Natural killer cell (primary cell): ENCODE results near the gene LRIT2. TPM values are rescaled to one million over a fixed set of nuclear protein-coding genes. Genes with fewer than 3 reads are reported as not detected.
"Not testable (repeated sequence)": the region's sequence is repeated elsewhere in the genome, so short reads cannot be mapped to it uniquely, and the experiment has no call there.

Source experiments
- ATAC-seq, 3 donors: fragments of 150-1000 bp in 2 of 3; fragments of 200-7000 bp in 1 of 3; cut with Tn5 transposase; 1 replicate in 1 of 3; 2 replicates in 2 of 3; pipeline ENCODE4 v1.10.0; 2021; ENCODE audit warnings: mild to moderate bottlenecking in 2 of 3, moderate library complexity in 2 of 3
- DNase-seq, 2 donors: peaks; one replicate each; pipeline versions ENCODE4 v3.0.0 to v3.0.0-alpha.2; 2013 to 2021; ENCODE audit warnings: mixed read lengths in 1 of 2
- H3K27ac ChIP-seq: one replicate; pipeline ENCODE4 v1.5.1; 2013; ENCODE audit warnings: mild to moderate bottlenecking, low read length
- H3K27me3 ChIP-seq: one replicate; pipeline ENCODE4 v1.6.1; 2013; ENCODE audit warnings: low read length; ENCODE audit not compliant: control insufficient read depth, insufficient read depth
- H3K36me3 ChIP-seq: one replicate; pipeline ENCODE4 v1.6.1; 2013; ENCODE audit warnings: low read length; ENCODE audit not compliant: control insufficient read depth, insufficient read depth
- H3K4me1 ChIP-seq: one replicate; pipeline ENCODE4 v1.6.1; 2013; ENCODE audit warnings: low read length; ENCODE audit not compliant: control insufficient read depth, insufficient read depth
- H3K4me3 ChIP-seq: one replicate; pipeline ENCODE4 v1.5.1; 2013; ENCODE audit warnings: low read length
- H3K9me3 ChIP-seq: one replicate; pipeline ENCODE4 v1.6.1; 2013; ENCODE audit warnings: low read length; ENCODE audit not compliant: control insufficient read depth, insufficient read depth
- H3K27ac Mint-ChIP-seq, 2 donors: one replicate each; pipeline ENCODE4 v1.8.0; 2022; ENCODE audit warnings: mild to moderate bottlenecking in 2 of 2, mixed read lengths in 2 of 2, moderate library complexity in 1 of 2
- H3K27me3 Mint-ChIP-seq, 2 donors: one replicate each; pipeline ENCODE4 v1.8.0; 2022; ENCODE audit warnings: low read depth in 2 of 2, mixed read lengths in 2 of 2
- H3K36me3 Mint-ChIP-seq: one replicate; pipeline ENCODE4 v1.8.0; 2022; ENCODE audit warnings: mixed read lengths
- H3K4me1 Mint-ChIP-seq, 2 donors: one replicate each; pipeline ENCODE4 v1.8.0; 2022; ENCODE audit warnings: mixed read lengths in 2 of 2
- H3K4me3 Mint-ChIP-seq: one replicate; pipeline ENCODE4 v1.8.0; 2022; ENCODE audit warnings: mild to moderate bottlenecking, moderate library complexity, mixed read lengths
- H3K9me3 Mint-ChIP-seq, 2 donors: one replicate each; pipeline ENCODE4 v1.8.0; 2022; ENCODE audit warnings: mixed read lengths in 2 of 2
- WGBS: methylation state at CpG from one replicate; pipeline ENCODE4 v1.1.7; 2013; ENCODE audit warnings: missing lambda C conversion rate; ENCODE audit not compliant: insufficient coverage; 5-methylcytosine and 5-hydroxymethylcytosine counted together
- intact Hi-C: fragments of 100-400 bp; cut with micrococcal nuclease; formaldehyde crosslinking; loops from one replicate; pipeline ENCODE4 v1.14.2; 2022
- total RNA-seq, 4 donors: library from RNA; stranded (reverse); fragments of 120-200 nt in 1 of 4; gene quantifications; one replicate each; pipeline versions ENCODE4 v1.2.3 to v1.2.4, GENCODE V29; 2013 to 2022
- TF ChIP-seq, protein P1 (sequence below): fragments of 200-600 bp; IDR thresholded peaks from one replicate; pipeline ENCODE4 v1.8.0; 2022; ENCODE audit warnings: antibody characterized with exemption

The LRIT2 gene
- total RNA-seq, 3 donors from 2014 or later (not counting 1 experiment from before 2014, with no cell fraction given), result not detected

DNA sequence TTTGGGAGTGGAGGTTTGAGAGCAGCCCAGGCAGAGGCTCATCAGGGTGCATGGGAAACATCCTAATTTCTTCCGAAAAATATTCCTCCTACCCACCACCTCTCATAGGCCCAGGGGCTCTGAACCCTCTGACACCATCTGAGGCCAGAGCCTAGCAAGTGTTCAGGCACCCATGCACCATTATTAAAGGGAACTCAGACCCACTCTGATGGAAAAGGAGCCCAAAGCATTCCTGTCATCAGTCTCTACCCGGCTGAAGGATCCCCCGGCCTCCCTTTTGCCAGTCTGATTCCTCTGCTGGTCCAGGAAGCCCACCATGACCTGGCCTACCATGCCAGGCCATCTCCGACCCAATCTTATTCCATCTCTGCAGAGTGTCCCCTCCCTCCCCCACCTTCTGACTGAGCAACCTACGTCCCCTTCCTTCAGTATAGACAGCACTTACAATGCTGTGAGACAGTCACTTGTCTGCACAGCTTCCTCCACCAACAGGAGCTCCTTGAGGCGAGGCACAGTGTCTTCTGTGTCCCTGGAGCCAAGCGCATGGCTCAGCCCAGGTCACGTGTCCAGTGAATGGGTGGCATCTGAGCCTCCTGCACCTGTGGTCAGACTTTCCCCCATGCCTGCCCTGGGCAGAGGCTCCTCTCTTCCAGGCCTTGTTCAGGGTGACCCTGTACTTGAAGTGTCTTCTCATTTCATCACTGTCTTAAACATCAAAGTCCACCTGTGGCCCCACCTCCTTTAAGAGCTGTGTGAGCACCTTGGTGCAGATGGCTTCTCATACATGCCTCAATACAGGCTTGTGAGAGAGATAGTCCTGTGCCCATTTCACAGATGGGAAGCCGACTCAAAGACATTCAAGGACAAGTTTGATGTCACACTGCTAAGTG, 52.6 kb downstream of the LRIT2 start:
- WGBS, result 92% methylated on average over 9 of the region's 9 CpGs
- Mint-ChIP-seq H3K9me3 (no peaks in the 10 kb centered on the region), H3K36me3 (no peaks in the 10 kb centered on the region), H3K27me3 (no peaks in the 10 kb centered on the region), H3K4me1 (peaks cover 4 to 10% of the 10 kb centered on the region in 2 donors), H3K27ac (no peak overlapping the region), H3K4me3 (no peak overlapping the region)
- H3K27me3 ChIP-seq, result no peaks in the 10 kb centered on the region
- H3K4me1 ChIP-seq, result peaks cover 36% of the 10 kb centered on the region
- no peak overlapping the region for H3K27ac ChIP-seq
- H3K9me3 ChIP-seq, result no peaks in the 10 kb centered on the region
- TF ChIP-seq, protein P1, sequence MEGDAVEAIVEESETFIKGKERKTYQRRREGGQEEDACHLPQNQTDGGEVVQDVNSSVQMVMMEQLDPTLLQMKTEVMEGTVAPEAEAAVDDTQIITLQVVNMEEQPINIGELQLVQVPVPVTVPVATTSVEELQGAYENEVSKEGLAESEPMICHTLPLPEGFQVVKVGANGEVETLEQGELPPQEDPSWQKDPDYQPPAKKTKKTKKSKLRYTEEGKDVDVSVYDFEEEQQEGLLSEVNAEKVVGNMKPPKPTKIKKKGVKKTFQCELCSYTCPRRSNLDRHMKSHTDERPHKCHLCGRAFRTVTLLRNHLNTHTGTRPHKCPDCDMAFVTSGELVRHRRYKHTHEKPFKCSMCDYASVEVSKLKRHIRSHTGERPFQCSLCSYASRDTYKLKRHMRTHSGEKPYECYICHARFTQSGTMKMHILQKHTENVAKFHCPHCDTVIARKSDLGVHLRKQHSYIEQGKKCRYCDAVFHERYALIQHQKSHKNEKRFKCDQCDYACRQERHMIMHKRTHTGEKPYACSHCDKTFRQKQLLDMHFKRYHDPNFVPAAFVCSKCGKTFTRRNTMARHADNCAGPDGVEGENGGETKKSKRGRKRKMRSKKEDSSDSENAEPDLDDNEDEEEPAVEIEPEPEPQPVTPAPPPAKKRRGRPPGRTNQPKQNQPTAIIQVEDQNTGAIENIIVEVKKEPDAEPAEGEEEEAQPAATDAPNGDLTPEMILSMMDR, result no peak
- H3K4me3 ChIP-seq, result no peak overlapping the region
- intact Hi-C loops, result no loop called here
- no peaks in the 10 kb centered on the region for H3K36me3 ChIP-seq
- DNase-seq (no peak), ATAC-seq (no peak)

- peaks cover 28% of the 10 kb centered on the region for H3K4me1 ChIP-seq
- ATAC-seq, H3K4me3 Mint-ChIP-seq, H3K27ac Mint-ChIP-seq, intact Hi-C loops, H3K27me3 ChIP-seq, H3K36me3 Mint-ChIP-seq, H3K4me1 Mint-ChIP-seq, H3K27me3 Mint-ChIP-seq, H3K27ac ChIP-seq, H3K4me3 ChIP-seq, DNase-seq, H3K9me3 ChIP-seq, H3K36me3 ChIP-seq, H3K9me3 Mint-ChIP-seq: not testable (repeated sequence)
- 86% methylated on average over 15 of the region's 21 CpGs for WGBS
Measured at GRCh38 chr10:84171700-84172466, 53.5 kb downstream of the LRIT2 start.

GRCh38 chr10:84171237-84171636, 54.1 kb downstream of the LRIT2 start:
- intact Hi-C loops, H3K27ac ChIP-seq, H3K9me3 Mint-ChIP-seq, H3K27ac Mint-ChIP-seq, ATAC-seq, H3K4me3 ChIP-seq, H3K9me3 ChIP-seq, DNase-seq, H3K36me3 Mint-ChIP-seq, H3K36me3 ChIP-seq, H3K4me3 Mint-ChIP-seq, H3K4me1 Mint-ChIP-seq, H3K27me3 Mint-ChIP-seq, H3K27me3 ChIP-seq: not testable (repeated sequence)
- WGBS, result 46% methylated on average over 1 of the region's 2 CpGs
- peaks cover 21% of the 10 kb centered on the region for H3K4me1 ChIP-seq

Other genes with a start within 250 kb of the LRIT2 start
- gene GHITM, start 86.0 kb downstream of the LRIT2 start, total RNA-seq, result 10 to 100 TPM; 84.3 to 89.3 (median 87.9) TPM
- gene GPR15LG, start 51.7 kb downstream of the LRIT2 start, total RNA-seq, result not detected
- 1 to 10 TPM; 4.0 to 9.5 (median 6.5) TPM for gene CDHR1, start 31.0 kb downstream of the LRIT2 start, total RNA-seq
- not detected for gene LRIT1, start 16.0 kb upstream of the LRIT2 start, total RNA-seq
- not detected for gene RGR, start 19.5 kb upstream of the LRIT2 start, total RNA-seq
- gene CCSER2, start 103.0 kb upstream of the LRIT2 start, total RNA-seq, result 100 to 1,000 TPM; 125 to 158 (median 146) TPM